ENCODE measurements around the gene ZBTB7C. TPM values are rescaled to one million over a fixed set of nuclear protein-coding genes. Genes with fewer than 3 reads are reported as not detected.

The ZBTB7C gene
- total RNA-seq, 4 donors from 2014 or later, result 38.2 to 92.3 (median 52.4) TPM

GRCh38 chr18:48328473-48329210, 80.5 kb downstream of the ZBTB7C start:
- no peak for DNase-seq
- H3K27ac ChIP-seq, result no peak overlapping the region
- H3K27me3 ChIP-seq, result no peaks in the 10 kb centered on the region
- TF ChIP-seq POLR2A (IDR thresholded peaks at IDR 0.05) (no peak), CTCF (IDR thresholded peaks at IDR 0.05) (no peak)
- peaks cover 16 to 73% (median 27%) of the 10 kb centered on the region in 3 donors for H3K4me1 ChIP-seq
- H3K4me3 ChIP-seq, result no peak overlapping the region
- WGBS, 2 donors, result 63 to 64% methylated on average over 6 to 7 of the region's 7 CpGs
- H3K36me3 ChIP-seq, result no peaks in the 10 kb centered on the region
- H3K9me3 ChIP-seq, result no peaks in the 10 kb centered on the region
- intact Hi-C loops (cut with DNase I), result no loop called here

DNA sequence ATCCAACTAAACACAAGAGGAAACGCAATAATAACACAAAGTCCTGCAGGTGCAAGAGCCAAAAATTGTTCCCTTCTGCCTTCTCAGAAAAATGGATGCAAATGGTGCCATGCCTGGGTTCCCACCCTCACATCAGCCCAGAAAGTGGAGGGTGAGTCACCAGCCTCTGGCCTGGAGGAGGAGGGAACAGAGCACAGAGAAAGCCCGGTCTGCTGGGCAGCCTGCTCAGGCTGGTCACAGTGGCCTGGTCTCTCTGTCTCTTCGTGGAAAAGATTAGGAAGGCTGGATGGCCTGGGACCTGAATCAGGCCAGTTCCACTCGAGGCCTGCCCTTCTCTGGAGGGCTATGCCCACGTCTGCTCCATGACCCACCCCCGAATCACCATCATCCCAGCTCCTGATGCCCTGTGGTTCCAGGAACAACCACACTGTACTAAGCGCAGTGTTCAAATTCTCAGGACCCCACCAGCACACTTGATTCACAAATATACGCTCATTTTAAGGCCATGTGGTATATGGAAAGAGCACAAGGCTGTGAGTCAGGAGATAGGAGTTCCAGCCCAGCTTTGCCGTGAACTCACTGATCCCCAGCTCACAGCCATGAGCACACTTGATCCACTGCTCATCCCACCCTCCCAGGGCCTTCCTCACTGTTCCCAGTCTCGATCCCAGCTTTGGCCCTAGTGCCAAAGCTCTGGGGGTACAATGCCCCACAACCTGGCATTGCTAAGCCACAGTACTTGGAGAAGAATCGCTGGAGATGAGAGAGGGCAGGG, 82.1 kb downstream of the ZBTB7C start:
- no peak for DNase-seq
- no peaks in the 10 kb centered on the region for H3K27me3 ChIP-seq
- WGBS, 2 donors, result 68 to 74% methylated on average over 10 to 11 of the region's 11 CpGs

GRCh38 chr18:48325115-48325665, 84.0 kb downstream of the ZBTB7C start:
- H3K27me3 ChIP-seq, result no peaks in the 10 kb centered on the region

More for the DNA sequence above, 82.1 kb downstream of the ZBTB7C start:
- Histone ChIP-seq H3K4me1 (peaks cover 16 to 73% (median 27%) of the 10 kb centered on the region in 3 donors), H3K27ac (peak overlapping the region in 3 of 4 donors; percentile 28 to 34 (median 29)), H3K36me3 (no peaks in the 10 kb centered on the region), H3K9me3 (no peaks in the 10 kb centered on the region), H3K4me3 (no peak overlapping the region)
- TF ChIP-seq CTCF (IDR thresholded peaks at IDR 0.05) (no peak), POLR2A (IDR thresholded peaks at IDR 0.05) (no peak)
- intact Hi-C loops (cut with DNase I), result no loop called here

DNA sequence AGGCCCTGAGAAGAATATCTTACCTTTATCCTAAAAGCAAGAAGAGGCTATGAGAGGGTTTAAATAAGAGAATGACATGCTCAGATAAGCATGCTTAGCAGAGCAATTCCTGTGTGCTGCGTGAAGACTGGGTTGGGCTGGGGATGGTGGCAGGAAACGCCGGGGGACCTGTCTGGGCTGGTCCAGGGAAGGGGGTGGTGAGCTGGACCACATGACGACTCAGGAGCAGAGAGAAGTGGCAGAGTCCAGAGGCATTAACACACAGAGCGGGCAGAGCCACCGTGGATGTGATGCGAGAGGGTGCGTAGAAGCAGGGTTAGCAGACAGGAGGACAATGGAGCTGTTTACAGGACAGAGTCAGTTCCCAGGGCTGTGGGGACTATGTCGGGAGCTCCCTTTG, 84.5 kb downstream of the ZBTB7C start:
- DNase-seq, result no peak
- no peak for TF ChIP-seq CTCF (IDR thresholded peaks at IDR 0.05)
- 57 to 71% methylated on average over 9 of the region's 9 CpGs for WGBS, 2 donors
- intact Hi-C loops (cut with DNase I), result no loop called here
- no peaks in the 10 kb centered on the region for H3K27me3 ChIP-seq
- H3K36me3 ChIP-seq, result no peaks in the 10 kb centered on the region
- no peaks in the 10 kb centered on the region for H3K9me3 ChIP-seq
- peak overlapping the region in 1 of 4 donors; percentile 43 for H3K27ac ChIP-seq
- peaks cover 5 to 56% (median 7%) of the 10 kb centered on the region in 3 donors for H3K4me1 ChIP-seq
- no peak overlapping the region for H3K4me3 ChIP-seq

More at GRCh38 chr18:48325115-48325665, 84.0 kb downstream of the ZBTB7C start:
- DNase-seq, result no peak
- Histone ChIP-seq H3K4me1 (peaks cover 9 to 57% (median 12%) of the 10 kb centered on the region in 3 donors), H3K36me3 (no peaks in the 10 kb centered on the region), H3K4me3 (no peak overlapping the region), H3K27ac (no peak overlapping the region), H3K9me3 (no peaks in the 10 kb centered on the region)
- no peak for TF ChIP-seq CTCF (IDR thresholded peaks at IDR 0.05)
- TF ChIP-seq POLR2A (IDR thresholded peaks at IDR 0.05), result no peak
- intact Hi-C loops (cut with DNase I), result no loop called here
- WGBS, 2 donors, result 87% methylated on average over 1 of the region's 1 CpG

GRCh38 chr18:48323151-48323550, 86.0 kb downstream of the ZBTB7C start:
- H3K4me3 ChIP-seq, result no peak overlapping the region
- DNase-seq, result no peak
- peaks cover 0 to 49% (median 5%) of the 10 kb centered on the region in 3 donors for H3K4me1 ChIP-seq
- H3K27ac ChIP-seq, result no peak overlapping the region
- H3K27me3 ChIP-seq, result no peaks in the 10 kb centered on the region
- WGBS, 2 donors, result 63 to 68% methylated on average over 2 of the region's 2 CpGs
- H3K9me3 ChIP-seq, result no peaks in the 10 kb centered on the region
- intact Hi-C loops (cut with DNase I), result no loop called here
- no peaks in the 10 kb centered on the region for H3K36me3 ChIP-seq
- TF ChIP-seq CTCF (IDR thresholded peaks at IDR 0.05) (no peak), POLR2A (IDR thresholded peaks at IDR 0.05) (no peak)

All from esophagus squamous epithelium (tissue), 5 donors.